Psoas muscle (tissue), 8 donors: Measurements from ENCODE around the gene BRD3. TPM values are rescaled to one million over a fixed set of nuclear protein-coding genes. Genes with fewer than 3 reads are reported as not detected.

Experiments
- ATAC-seq, 4 donors: fragments of 200-7000 bp; cut with Tn5 transposase; one replicate each; pipeline ENCODE4 v1.9.1; 2020; ENCODE audit warnings: moderate library complexity in 3 of 4, mild to moderate bottlenecking in 2 of 4
- DNase-seq, 2 donors: peaks; one replicate each; pipeline ENCODE4 v3.0.0-alpha.2; 2020
- H3K27ac ChIP-seq: fragments of 200-600 bp; one replicate; pipeline ENCODE4 v1.8.0; 2022
- H3K27me3 ChIP-seq, 3 donors: fragments of 200-600 bp in 1 of 3; one replicate each; pipeline versions ENCODE4 v1.6.1 to v1.8.0; 2013 to 2022; ENCODE audit warnings: low read length in 2 of 3, mild to moderate bottlenecking in 2 of 3, moderate library complexity in 1 of 3; ENCODE audit not compliant: insufficient read depth in 3 of 3
- H3K36me3 ChIP-seq, 2 donors: fragments of 200-600 bp in 1 of 2; one replicate each; pipeline versions ENCODE4 v1.6.1 to v1.8.0; 2013 to 2022; ENCODE audit warnings: low read depth in 1 of 2, mild to moderate bottlenecking in 1 of 2, moderate library complexity in 1 of 2; ENCODE audit not compliant: insufficient read depth in 1 of 2
- H3K4me1 ChIP-seq: fragments of 200-600 bp; one replicate; pipeline ENCODE4 v1.8.0; 2022
- H3K4me3 ChIP-seq: fragments of 200-600 bp; one replicate; pipeline ENCODE4 v1.8.0; 2022; ENCODE audit warnings: mild to moderate bottlenecking
- H3K9me3 ChIP-seq: fragments of 200-600 bp; one replicate; pipeline ENCODE4 v1.8.0; 2022
- WGBS, 3 donors: extraction: QIAGEN DNeasy Blood & Tissue Kit; methylation state at CpG; one replicate each; pipeline versions ENCODE4 v1.1.6 to v1.1.7; 2013; 5-methylcytosine and 5-hydroxymethylcytosine counted together
- intact Hi-C, 2 donors: fragments of 100-400 bp; cut with DNase I; formaldehyde crosslinking; loops; one replicate each; pipeline versions ENCODE4 v1.11.0 to v1.14.2; 2022
- polyA plus RNA-seq, 3 donors: library from polyadenylated mRNA; stranded (reverse); fragments of 200-250 nt; gene quantifications; one replicate each; pipeline ENCODE4 v1.2.3, GENCODE V29; 2013
- total RNA-seq, 4 donors: library from RNA; stranded (reverse); fragmentation: NEBNext Ultra II Directional in 2 of 4; extraction: Animal tissue kit (Norgen Biotek cat#: 25700) in 2 of 4; gene quantifications; one replicate each; pipeline versions ENCODE4 v1.2.1 to v1.2.4, GENCODE V29; 2021 to 2023
- TF ChIP-seq, protein P1 (sequence below): fragments of 200-600 bp; IDR thresholded peaks from one replicate; pipeline ENCODE4 v1.8.0; 2022; ENCODE audit warnings: antibody characterized with exemption
- donor health status: healthy with polysubstance abuse.
- donor health status: DM: no; HTN: no; CAD: no; lungs with moderate emphysema.
- donor health status: Bipolar disorder and iron deficiency.
- donor health status: healthy.
- donor health status: DM: yes; HTN: yes; CAD: no.
- donor health status: DM: no; HTN: no; CAD: no.
- donor health status: DM: no; HTN: no; CAD: no.
- donor health status: DM: yes; HTN: yes; CAD: no.

The BRD3 gene
- total and polyA plus RNA-seq, 7 donors = 7.5 to 28.2 (median 21.7) TPM

DNA sequence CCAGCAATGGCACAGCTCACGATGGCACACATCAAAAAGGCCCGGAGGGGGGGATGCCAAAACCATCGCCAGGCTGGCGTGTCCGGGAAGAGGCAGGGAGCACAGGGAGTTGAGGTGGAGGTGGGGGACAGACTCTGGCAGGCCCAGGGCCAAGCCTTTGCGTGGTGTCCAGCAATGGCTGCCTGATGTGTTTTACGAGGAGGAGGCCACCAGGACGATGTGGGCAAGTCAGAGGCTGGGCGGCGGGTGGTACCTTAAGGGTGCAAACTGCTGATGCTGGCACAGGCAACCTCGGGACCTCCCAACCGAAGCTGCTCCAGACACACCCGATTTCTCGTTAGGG, 80.4 kb downstream of the BRD3 start:
- H3K9me3 ChIP-seq = no peaks in the 10 kb centered on the region
- no peaks in the 10 kb centered on the region for H3K36me3 ChIP-seq
- TF ChIP-seq, protein P1, sequence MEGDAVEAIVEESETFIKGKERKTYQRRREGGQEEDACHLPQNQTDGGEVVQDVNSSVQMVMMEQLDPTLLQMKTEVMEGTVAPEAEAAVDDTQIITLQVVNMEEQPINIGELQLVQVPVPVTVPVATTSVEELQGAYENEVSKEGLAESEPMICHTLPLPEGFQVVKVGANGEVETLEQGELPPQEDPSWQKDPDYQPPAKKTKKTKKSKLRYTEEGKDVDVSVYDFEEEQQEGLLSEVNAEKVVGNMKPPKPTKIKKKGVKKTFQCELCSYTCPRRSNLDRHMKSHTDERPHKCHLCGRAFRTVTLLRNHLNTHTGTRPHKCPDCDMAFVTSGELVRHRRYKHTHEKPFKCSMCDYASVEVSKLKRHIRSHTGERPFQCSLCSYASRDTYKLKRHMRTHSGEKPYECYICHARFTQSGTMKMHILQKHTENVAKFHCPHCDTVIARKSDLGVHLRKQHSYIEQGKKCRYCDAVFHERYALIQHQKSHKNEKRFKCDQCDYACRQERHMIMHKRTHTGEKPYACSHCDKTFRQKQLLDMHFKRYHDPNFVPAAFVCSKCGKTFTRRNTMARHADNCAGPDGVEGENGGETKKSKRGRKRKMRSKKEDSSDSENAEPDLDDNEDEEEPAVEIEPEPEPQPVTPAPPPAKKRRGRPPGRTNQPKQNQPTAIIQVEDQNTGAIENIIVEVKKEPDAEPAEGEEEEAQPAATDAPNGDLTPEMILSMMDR = no peak
- ATAC-seq = no peak
- H3K27me3 ChIP-seq = peaks cover 0 to 22% (median 8%) of the 10 kb centered on the region in 3 donors
- no peak overlapping the region for H3K27ac ChIP-seq
- intact Hi-C loops = no loop called here
- H3K4me1 ChIP-seq = peaks cover 4% of the 10 kb centered on the region
- 69 to 88% (median 73%) methylated on average over 14 of the region's 14 CpGs for WGBS, 3 donors
- H3K4me3 ChIP-seq = no peak overlapping the region
- peak in 1 of 2 donors; percentile 32 for DNase-seq

DNA sequence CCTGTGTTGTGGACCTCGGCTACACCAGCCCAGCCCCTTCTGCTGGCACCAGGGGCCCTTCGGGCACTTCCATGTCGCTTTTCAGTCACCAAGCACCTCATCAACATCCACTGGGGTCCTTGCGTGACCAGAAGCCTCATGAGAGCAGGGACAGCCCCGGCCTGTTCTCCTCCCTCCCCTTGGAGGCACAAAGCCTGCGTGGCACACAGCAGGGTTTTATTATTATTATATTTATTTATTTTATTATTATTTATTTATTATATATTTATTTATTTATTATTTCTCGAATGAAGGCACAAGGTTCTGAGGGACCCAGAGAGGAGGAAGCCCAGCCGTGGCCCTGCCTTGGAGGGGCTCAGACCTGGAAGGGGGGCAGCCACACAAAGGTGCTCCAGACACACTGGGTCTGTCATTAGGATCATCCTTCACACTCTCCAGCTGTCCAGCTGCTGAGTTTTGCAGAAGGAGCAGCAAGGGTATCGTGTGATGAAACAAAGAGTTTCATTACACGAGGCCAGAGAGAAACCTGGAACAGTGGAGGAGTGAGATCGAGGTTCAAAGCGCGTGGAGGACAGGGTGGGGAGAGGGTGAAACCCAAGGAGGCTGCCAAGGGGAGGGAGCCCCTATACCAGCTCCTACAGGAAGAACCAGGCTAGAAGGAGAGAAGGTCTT, 80.9 kb downstream of the BRD3 start:
- Histone ChIP-seq H3K36me3 (no peaks in the 10 kb centered on the region), H3K4me3 (no peak overlapping the region), H3K27me3 (peaks cover 0 to 22% (median 6%) of the 10 kb centered on the region in 3 donors), H3K27ac (no peak overlapping the region), H3K9me3 (no peaks in the 10 kb centered on the region), H3K4me1 (peaks cover 4% of the 10 kb centered on the region)
- peak in 1 of 2 donors; percentile 19 for DNase-seq
- ATAC-seq = no peak
- WGBS, 3 donors = 81 to 88% (median 82%) methylated on average over 13 of the region's 13 CpGs
- TF ChIP-seq, protein P1 = no peak
- intact Hi-C loops = no loop called here

DNA sequence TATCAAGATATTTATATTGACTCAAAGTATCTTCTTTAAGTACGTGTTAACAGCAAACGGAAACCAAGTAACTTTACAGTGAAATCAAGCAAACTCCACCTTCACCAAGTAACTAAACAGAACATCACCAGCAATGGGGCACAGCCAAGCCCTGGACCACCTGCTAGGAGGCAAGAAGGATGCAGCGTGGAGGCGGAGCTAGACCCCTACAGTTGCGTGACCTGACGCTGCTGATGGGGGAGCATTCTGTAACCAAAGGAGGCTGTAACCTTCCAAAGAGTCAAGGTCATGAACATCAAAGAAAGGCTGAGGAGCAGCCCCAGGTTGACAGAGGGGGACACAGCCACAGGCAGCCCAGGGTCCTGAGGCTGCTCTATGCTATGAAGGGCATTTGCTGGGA, 81.8 kb downstream of the BRD3 start:
- Histone ChIP-seq H3K36me3 (no peaks in the 10 kb centered on the region), H3K27ac (no peak overlapping the region), H3K27me3 (peaks cover 0 to 24% (median 8%) of the 10 kb centered on the region in 3 donors), H3K4me3 (no peak overlapping the region), H3K4me1 (peaks cover 2% of the 10 kb centered on the region), H3K9me3 (no peaks in the 10 kb centered on the region)
- TF ChIP-seq, protein P1 = no peak
- DNase-seq (peak in 1 of 2 donors; percentile 13), ATAC-seq (no peak)
- 74 to 91% (median 75%) methylated on average over 6 of the region's 6 CpGs for WGBS, 3 donors
- intact Hi-C loops = no loop called here

GRCh38 chr9:133982971-133983720, 84.7 kb downstream of the BRD3 start:
- intact Hi-C loops = no loop called here
- ATAC-seq = no peak
- H3K4me3 ChIP-seq = no peak overlapping the region
- H3K27ac ChIP-seq = no peak overlapping the region
- peak in 1 of 2 donors; percentile 44 for DNase-seq
- H3K4me1 ChIP-seq = peaks cover 7% of the 10 kb centered on the region
- no peaks in the 10 kb centered on the region for H3K36me3 ChIP-seq
- TF ChIP-seq, protein P1 = no peak
- no peaks in the 10 kb centered on the region for H3K9me3 ChIP-seq
- H3K27me3 ChIP-seq = peaks cover 0 to 34% (median 4%) of the 10 kb centered on the region in 3 donors
- 86 to 89% (median 87%) methylated on average over 19 to 25 of the region's 25 CpGs for WGBS, 3 donors
